Measurements from ENCODE around the gene HIVEP3. TPM values are rescaled to one million over a fixed set of nuclear protein-coding genes. Genes with fewer than 3 reads are reported as not detected.
"Not testable (repeated sequence)": the region's sequence is repeated elsewhere in the genome, so short reads cannot be mapped to it uniquely, and the experiment has no call there.

Gene HIVEP3
- total RNA-seq, 1 donor from 2014 or later, result 2.9 TPM

DNA sequence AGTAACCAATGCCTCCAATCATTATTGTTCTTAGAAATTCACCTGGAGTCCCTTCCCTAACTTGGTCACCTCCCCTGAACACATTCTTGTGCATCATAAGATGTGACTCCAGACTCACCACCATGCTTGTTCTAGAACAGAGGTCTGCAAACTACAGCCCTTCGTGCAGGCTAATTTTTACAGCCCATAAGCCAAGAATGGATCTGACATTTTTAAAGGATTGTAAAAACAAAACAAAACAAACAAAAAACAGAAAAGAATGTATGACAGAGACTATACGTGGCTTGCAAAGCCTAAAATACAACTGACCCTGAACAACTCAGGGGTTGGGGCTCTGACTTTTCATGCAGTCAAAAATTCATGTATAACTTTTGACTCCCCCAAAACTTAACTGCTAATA is 6.2 kb upstream of the HIVEP3 start:
- Histone ChIP-seq H3K27me3 (no peaks in the 10 kb centered on the region), H3K9me3 (no peaks in the 10 kb centered on the region), H3K27ac (no peak overlapping the region), H3K4me1 (no peaks in the 10 kb centered on the region), H3K36me3 (no peaks in the 10 kb centered on the region), H3K4me3 (no peak overlapping the region)
- intact Hi-C loops (cut with DNase I), result no loop called here
- no peak for DNase-seq (ENCODE audit: extremely low spot score in 2 of 2)
- TF ChIP-seq POLR2A (IDR thresholded peaks at IDR 0.05) (no peak), POLR2AphosphoS5 (IDR thresholded peaks at IDR 0.05; ENCODE audit: insufficient read depth in 1 of 2, low read depth in 1 of 2) (no peak)
- TF ChIP-seq, protein P1, sequence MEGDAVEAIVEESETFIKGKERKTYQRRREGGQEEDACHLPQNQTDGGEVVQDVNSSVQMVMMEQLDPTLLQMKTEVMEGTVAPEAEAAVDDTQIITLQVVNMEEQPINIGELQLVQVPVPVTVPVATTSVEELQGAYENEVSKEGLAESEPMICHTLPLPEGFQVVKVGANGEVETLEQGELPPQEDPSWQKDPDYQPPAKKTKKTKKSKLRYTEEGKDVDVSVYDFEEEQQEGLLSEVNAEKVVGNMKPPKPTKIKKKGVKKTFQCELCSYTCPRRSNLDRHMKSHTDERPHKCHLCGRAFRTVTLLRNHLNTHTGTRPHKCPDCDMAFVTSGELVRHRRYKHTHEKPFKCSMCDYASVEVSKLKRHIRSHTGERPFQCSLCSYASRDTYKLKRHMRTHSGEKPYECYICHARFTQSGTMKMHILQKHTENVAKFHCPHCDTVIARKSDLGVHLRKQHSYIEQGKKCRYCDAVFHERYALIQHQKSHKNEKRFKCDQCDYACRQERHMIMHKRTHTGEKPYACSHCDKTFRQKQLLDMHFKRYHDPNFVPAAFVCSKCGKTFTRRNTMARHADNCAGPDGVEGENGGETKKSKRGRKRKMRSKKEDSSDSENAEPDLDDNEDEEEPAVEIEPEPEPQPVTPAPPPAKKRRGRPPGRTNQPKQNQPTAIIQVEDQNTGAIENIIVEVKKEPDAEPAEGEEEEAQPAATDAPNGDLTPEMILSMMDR (IDR thresholded peaks at IDR 0.05), result no peak

DNA sequence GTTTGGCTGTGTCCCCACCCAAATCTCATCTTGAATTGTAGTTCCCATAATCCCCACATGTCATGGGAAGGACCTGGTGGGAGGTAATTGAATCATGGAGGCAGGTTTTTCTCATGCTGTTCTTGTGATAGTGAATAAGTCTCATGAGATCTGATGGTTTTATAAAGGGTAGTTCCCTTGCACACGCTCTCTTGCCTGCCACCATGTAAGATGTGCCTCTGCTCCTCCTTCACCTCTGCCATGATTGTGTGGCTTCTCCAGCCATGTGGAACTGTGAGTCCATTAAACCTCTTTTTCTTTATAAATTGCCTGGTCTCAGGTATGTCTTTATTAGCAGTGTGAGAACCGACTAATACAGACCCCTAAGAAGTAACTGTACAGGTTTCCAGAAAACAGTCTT is 2.5 kb upstream of the HIVEP3 start:
- H3K36me3 ChIP-seq; H3K4me3 ChIP-seq; H3K9me3 ChIP-seq; intact Hi-C loops (cut with DNase I); H3K27ac ChIP-seq; H3K27me3 ChIP-seq; DNase-seq (ENCODE audit: extremely low spot score in 2 of 2): not testable (repeated sequence)
- peaks cover 18% of the 10 kb centered on the region for H3K4me1 ChIP-seq

DNA sequence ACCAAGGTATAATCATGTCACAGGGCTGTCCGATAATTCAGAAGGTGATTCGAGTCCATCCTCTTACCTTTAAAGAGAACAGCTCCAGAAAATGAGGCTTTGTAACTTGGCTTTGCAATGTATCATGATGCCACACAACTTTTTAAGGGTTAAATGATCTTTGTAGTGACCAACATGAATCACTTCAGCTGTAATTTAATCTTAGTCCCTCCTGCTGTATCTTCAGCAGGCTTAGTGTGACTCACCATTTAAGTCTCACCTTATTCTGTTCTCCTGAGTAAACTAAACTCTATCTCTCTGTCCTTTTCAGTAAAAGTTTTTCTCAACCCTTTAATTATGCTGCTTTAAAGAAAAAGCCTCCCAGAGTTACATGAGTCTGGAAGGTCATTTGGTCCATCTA is 1.9 kb upstream of the HIVEP3 start:
- TF ChIP-seq POLR2AphosphoS5 (IDR thresholded peaks at IDR 0.05; ENCODE audit: insufficient read depth in 1 of 2, low read depth in 1 of 2) (no peak), POLR2A (IDR thresholded peaks at IDR 0.05) (no peak)
- TF ChIP-seq, protein P1 (IDR thresholded peaks at IDR 0.05), result no peak
- no peak for DNase-seq (ENCODE audit: extremely low spot score in 2 of 2)
- Histone ChIP-seq H3K9me3 (no peaks in the 10 kb centered on the region), H3K27me3 (no peaks in the 10 kb centered on the region), H3K4me1 (peaks cover 18% of the 10 kb centered on the region), H3K27ac (no peak overlapping the region), H3K36me3 (no peaks in the 10 kb centered on the region), H3K4me3 (no peak overlapping the region)
- intact Hi-C loops (cut with DNase I), result no loop called here

DNA sequence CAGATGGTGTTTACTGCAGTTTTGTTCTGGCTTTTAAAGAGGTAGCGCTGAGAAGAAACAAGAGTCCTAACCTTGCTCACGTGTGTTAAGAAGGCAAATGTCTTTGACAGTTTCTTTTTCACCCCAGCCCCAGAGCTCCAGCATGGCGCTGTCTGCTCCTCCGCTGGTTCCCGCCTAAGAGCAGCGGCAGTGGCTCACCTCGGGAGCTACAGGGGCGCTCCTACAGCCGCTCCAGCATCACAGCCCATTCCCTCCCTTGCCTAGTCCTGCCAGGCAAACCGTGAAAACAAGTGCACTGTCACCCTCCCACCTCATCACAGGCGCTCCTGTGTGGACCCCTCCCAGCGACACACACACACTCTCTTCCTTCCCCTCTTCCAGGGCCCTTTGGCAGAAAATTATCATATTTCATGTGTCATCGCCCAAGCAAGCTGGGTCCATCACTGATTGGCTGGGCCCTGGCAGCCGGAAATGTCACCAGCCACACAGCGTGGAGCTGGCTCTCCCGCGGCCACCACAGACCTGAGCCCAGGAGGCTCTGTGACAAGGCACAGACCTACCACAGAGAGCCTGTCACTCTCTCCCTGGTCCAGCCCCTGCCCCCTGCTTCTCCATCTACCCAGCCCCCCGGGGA is 1.2 kb upstream of the HIVEP3 start:
- DNase-seq (ENCODE audit: extremely low spot score in 2 of 2), result no peak
- Histone ChIP-seq H3K27ac (no peak overlapping the region), H3K27me3 (no peaks in the 10 kb centered on the region), H3K4me1 (peaks cover 18% of the 10 kb centered on the region), H3K9me3 (no peaks in the 10 kb centered on the region), H3K36me3 (no peaks in the 10 kb centered on the region), H3K4me3 (no peak overlapping the region)
- TF ChIP-seq POLR2A (IDR thresholded peaks at IDR 0.05) (no peak), POLR2AphosphoS5 (IDR thresholded peaks at IDR 0.05; ENCODE audit: insufficient read depth in 1 of 2, low read depth in 1 of 2) (peak in 1 of 2 donors; percentile 43)
- TF ChIP-seq, protein P1 (IDR thresholded peaks at IDR 0.05), result no peak
- intact Hi-C loops (cut with DNase I), result no loop called here

DNA sequence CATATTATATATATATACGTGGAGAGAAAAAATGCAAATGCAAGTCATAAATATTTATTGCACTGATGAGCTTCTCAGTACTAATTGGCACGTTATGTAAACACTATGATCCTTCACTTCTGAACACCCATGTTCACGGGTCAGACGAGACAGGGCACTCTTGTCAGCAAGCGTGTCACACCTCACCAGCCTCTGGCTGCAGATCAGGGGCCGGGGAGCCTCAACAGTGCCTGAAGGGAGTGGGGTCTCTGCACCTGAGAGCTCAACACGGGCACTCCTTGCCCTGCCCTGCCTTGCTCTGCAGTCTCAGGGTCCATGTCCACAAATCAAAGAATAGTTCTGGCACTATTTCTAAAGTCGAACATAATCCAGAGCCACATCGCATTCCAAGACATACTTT is 409 bp upstream of the HIVEP3 start:
- TF ChIP-seq POLR2A (IDR thresholded peaks at IDR 0.05) (no peak), POLR2AphosphoS5 (IDR thresholded peaks at IDR 0.05; ENCODE audit: insufficient read depth in 1 of 2, low read depth in 1 of 2) (no peak)
- TF ChIP-seq, protein P1 (IDR thresholded peaks at IDR 0.05), result no peak
- intact Hi-C loops (cut with DNase I), result no loop called here
- H3K27me3 ChIP-seq, result no peaks in the 10 kb centered on the region

More for the DNA sequence above, 409 bp upstream of the HIVEP3 start:
- no peak for DNase-seq (ENCODE audit: extremely low spot score in 2 of 2)
- Histone ChIP-seq H3K36me3 (no peaks in the 10 kb centered on the region), H3K4me3 (no peak overlapping the region), H3K9me3 (no peaks in the 10 kb centered on the region), H3K27ac (no peak overlapping the region), H3K4me1 (peaks cover 18% of the 10 kb centered on the region)
